AG09309 (cell line): ENCODE results near the gene ABHD15.

Experiments used
- DNase-seq: peaks from one replicate; pipeline ENCODE4 v3.0.0-alpha.2; 2010; ENCODE audit warnings: low read depth
- H3K4me3 ChIP-seq: 2 replicates; pipeline ENCODE4 v1.5.1; 2011; ENCODE audit warnings: mild to moderate bottlenecking, low read depth, low read length, moderate library complexity; ENCODE audit not compliant: control insufficient read depth
- CTCF ChIP-seq: IDR thresholded peaks from 2 replicates; pipeline ENCODE4 v1.5.1; 2011; ENCODE audit warnings: mild to moderate bottlenecking, low read depth, low read length, inconsistent platforms; ENCODE audit not compliant: insufficient read depth, control insufficient read depth; ENCODE audit errors: missing control alignments

The ABHD15 gene

GRCh38 chr17:29549177-29549923, 17.5 kb downstream of the ABHD15 start:
- no peak overlapping the region for H3K4me3 ChIP-seq
- no peak for DNase-seq

GRCh38 chr17:29546830-29547229, 20.0 kb downstream of the ABHD15 start:
- no peak for DNase-seq
- H3K4me3 ChIP-seq = no peak overlapping the region
- no peak for TF ChIP-seq CTCF

More at GRCh38 chr17:29549177-29549923, 17.5 kb downstream of the ABHD15 start:
- TF ChIP-seq CTCF = no peak

GRCh38 chr17:29546085-29546484, 20.8 kb downstream of the ABHD15 start:
- no peak for TF ChIP-seq CTCF
- no peak overlapping the region for H3K4me3 ChIP-seq

GRCh38 chr17:29544066-29544465, 22.8 kb downstream of the ABHD15 start:
- TF ChIP-seq CTCF = no peak
- DNase-seq = no peak
- no peak overlapping the region for H3K4me3 ChIP-seq

More at GRCh38 chr17:29546085-29546484, 20.8 kb downstream of the ABHD15 start:
- no peak for DNase-seq

- H3K4me3 ChIP-seq = no peak overlapping the region
- TF ChIP-seq CTCF = no peak
- no peak for DNase-seq
These were observed 32.9 kb downstream of the ABHD15 start for GRCh38 chr17:29533976-29534375.

GRCh38 chr17:29526322-29526721, 40.5 kb downstream of the ABHD15 start:
- no peak for DNase-seq
- TF ChIP-seq CTCF = no peak
- no peak overlapping the region for H3K4me3 ChIP-seq

GRCh38 chr17:29524692-29525091, 42.1 kb downstream of the ABHD15 start:
- no peak for TF ChIP-seq CTCF
- H3K4me3 ChIP-seq = no peak overlapping the region
- no peak for DNase-seq
